RPMI8226 (cell line): ENCODE measurements around the gene NR2C2AP.

Source experiments
- DNase-seq: peaks from one replicate; pipeline ENCODE4 v3.0.0-alpha.2; 2015

Gene NR2C2AP

GRCh38 chr19:19214159-19214490 lies 10.9 kb upstream of the NR2C2AP start:
- DNase-seq: no peak

GRCh38 chr19:19213426-19214158 lies 10.4 kb upstream of the NR2C2AP start:
- no peak for DNase-seq

GRCh38 chr19:19212916-19213315 lies 9.7 kb upstream of the NR2C2AP start:
- DNase-seq: no peak

- DNase-seq: no peak
These were observed 8.5 kb upstream of the NR2C2AP start, which contains the start of gene NCAN for GRCh38 chr19:19211499-19212420. Gene NCAN (plus strand): TSS chr19:19211958. CDS start chr19:19216954, 4,996 bp downstream.

GRCh38 chr19:19209372-19209771 lies 6.2 kb upstream of the NR2C2AP start:
- peak; percentile 78 for DNase-seq

GRCh38 chr19:19207637-19208572 lies 4.7 kb upstream of the NR2C2AP start:
- no peak for DNase-seq

- no peak for DNase-seq
These were observed 3.7 kb upstream of the NR2C2AP start for GRCh38 chr19:19206938-19207337.

- DNase-seq: no peak
These were observed 2.5 kb upstream of the NR2C2AP start for GRCh38 chr19:19205416-19206410.

GRCh38 chr19:19204181-19204580 lies 967 bp upstream of the NR2C2AP start:
- DNase-seq: no peak

GRCh38 chr19:19202707-19203011 lies 555 bp downstream of the NR2C2AP start:
- no peak for DNase-seq

GRCh38 chr19:19201697-19202630 lies 1.2 kb downstream of the NR2C2AP start:
- no peak for DNase-seq

- no peak for DNase-seq
These were observed 9.3 kb downstream of the NR2C2AP start for GRCh38 chr19:19193926-19194325.

- DNase-seq: no peak
These were observed 10.2 kb downstream of the NR2C2AP start for GRCh38 chr19:19192910-19193423.

- DNase-seq: peak; percentile 100
These were observed 10.9 kb downstream of the NR2C2AP start, which contains the start of the genes BORCS8 and RFXANK for GRCh38 chr19:19192078-19192882. Gene BORCS8 (minus strand): TSS chr19:19192152. CDS start chr19:19192117, 35 bp downstream. Gene RFXANK (plus strand): TSS chr19:19192258. CDS start chr19:19193947, 1,689 bp downstream.

- DNase-seq: no peak
These were observed 11.5 kb downstream of the NR2C2AP start for GRCh38 chr19:19191768-19192077.

GRCh38 chr19:19186742-19187141 lies 16.5 kb downstream of the NR2C2AP start:
- no peak for DNase-seq

GRCh38 chr19:19185853-19186740 lies 17.1 kb downstream of the NR2C2AP start:
- DNase-seq: peak; percentile 74

GRCh38 chr19:19181488-19181998 lies 21.7 kb downstream of the NR2C2AP start:
- DNase-seq: no peak
